Renal cortex interstitium (tissue), 11 donors: ENCODE data around the gene SH3BGRL3. TPM values are rescaled to one million over a fixed set of nuclear protein-coding genes. Genes with fewer than 3 reads are reported as not detected.
"Not testable (repeated sequence)": the region's sequence is repeated elsewhere in the genome, so short reads cannot be mapped to it uniquely, and the experiment has no call there.

Source experiments
- DNase-seq, 11 donors: peaks; one replicate each; pipeline ENCODE4 v3.0.0-alpha.2; 2013; ENCODE audit warnings: low read depth in 9 of 11, low spot score in 4 of 11; ENCODE audit errors: extremely low read depth in 1 of 11
- polyA plus RNA-seq, 3 donors: library from polyadenylated mRNA; unstranded; fragments of 120-200 nt; gene quantifications; one replicate each; pipeline ENCODE4 v1.2.1, GENCODE V29; 2013; ENCODE audit not compliant: insufficient read length in 3 of 3

SH3BGRL3 gene
- polyA plus RNA-seq, 3 donors: 84.9 to 107 (median 90.4) TPM

GRCh38 chr1:26285366-26286063 lies 5.6 kb downstream of the SH3BGRL3 start:
- DNase-seq: no peak

- DNase-seq: no peak
These were observed 6.2 kb downstream of the SH3BGRL3 start for GRCh38 chr1:26286064-26286416.

DNA sequence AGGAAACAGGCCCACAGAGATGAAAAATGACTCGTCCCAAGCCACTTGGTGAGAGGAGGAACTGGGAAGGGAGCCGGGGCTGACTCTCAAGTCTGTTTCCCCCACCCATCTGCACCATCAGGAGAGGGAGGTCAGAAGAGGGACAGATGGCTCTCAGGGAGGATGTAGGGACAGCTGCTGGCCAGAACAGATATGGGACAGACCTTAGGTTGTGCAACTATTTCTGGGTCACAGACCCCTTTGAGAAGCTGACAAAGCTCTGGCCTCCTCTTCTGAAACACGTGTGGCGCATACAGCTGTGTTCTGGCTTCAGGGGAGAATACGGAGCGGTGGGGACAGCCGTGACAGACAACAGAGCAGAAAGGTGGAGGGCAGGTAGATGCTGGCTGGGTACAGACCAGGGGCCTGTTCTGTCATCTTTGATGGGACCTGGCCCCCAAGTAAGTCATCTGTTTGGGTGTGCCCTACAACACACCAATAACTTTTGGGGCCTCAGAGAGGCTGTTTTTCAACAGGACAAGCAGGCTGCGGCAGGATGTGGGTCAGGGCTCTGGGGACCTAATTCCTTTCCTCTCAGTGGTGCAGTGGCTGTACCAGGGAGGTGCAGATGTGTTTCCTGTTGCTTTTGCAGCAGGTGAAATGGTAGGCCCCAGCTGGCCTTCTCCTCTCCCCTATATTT lies 7.3 kb downstream of the SH3BGRL3 start:
- no peak for DNase-seq

DNA sequence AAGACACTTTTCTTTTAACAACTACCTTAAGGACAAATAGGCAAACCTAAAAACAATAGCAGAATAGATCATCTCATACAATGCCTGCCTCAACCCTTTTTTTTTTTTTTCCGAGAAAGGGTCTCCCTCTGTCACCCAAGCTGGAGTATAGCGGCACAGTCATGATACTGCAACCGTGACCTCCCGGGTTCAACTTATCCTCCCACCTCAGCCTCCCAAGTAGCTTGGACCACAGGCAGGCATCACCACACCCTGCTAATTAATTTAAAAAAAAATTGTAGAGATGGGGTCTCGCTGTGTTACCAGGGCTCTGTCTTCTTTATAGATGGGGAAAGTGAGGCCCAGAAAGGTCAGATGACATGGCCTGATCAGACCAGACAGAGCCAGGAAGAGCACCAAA lies 7.9 kb downstream of the SH3BGRL3 start:
- DNase-seq: no peak

DNA sequence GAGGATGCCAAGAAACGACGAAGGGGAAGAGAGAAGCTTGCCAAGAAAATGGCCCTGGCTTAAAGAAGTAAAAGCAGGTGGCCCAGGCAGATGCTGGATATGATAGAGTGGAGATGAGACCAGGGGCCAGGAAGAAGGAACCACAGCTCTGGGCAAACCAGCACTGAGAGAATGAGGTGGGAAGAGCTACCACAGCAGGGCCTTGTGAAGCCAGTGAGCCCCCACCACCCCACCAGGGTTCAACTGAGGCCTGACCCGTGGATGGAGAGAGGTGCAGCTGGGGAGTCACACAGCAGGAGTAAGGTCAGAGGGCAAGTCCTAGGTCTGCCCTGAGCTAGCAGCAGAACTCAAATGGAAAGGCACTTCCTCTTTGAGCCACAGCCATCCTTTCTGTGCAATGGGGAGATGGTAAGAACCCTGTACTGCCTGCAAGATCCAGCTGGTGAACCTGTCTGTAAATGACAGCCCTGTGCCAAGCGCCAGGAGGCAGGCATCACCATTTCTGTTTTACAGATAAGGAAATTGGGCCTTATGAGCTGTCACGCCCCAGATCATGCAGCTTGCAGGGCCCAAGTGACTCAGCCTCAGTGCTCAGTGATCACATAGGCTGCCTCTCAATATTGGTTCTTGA lies 8.5 kb downstream of the SH3BGRL3 start:
- no peak for DNase-seq

DNA sequence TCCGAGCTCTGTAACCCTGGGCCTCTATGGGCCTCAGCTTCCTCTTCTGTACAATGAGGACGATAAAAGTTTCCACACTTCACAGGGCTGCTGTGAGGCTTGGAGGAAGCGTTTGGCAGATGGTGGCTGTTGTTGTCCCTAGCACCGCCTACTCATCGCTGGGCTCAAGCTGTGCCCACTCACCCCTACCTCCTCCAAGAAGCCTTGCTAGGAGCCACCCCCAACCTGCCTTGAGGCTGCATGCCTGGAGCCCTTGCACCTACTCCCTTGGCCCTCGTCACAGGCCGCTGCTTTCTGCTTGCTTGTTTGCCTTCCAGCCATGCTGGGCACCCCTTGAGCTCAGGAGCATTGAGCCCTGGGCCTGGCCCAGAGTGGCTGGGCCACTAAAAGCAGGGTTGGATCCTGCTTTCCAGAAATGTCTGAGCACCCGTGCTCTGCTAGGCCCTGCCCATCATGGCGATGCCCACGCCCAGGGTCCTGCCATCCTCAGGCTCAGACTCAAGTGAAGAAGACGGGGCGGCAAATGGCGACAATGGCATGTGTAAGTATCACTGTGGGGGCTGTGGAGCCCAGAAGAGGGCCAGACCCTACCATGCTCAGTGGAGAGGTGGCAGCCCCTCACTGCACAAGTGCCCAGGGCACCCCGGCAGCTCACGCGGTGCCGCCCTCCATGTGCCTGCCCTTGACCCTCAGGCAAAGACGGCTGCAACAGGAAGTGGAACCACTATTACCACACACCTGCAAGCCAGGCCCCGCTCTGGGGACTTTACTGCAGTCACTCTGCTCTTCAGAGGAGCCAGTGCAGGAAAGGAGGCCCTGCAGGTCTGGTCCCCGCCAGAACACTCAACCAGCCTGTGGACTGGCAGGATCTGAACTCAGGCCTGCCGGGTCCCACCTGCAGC lies 9.5 kb downstream of the SH3BGRL3 start:
- DNase-seq: no peak

DNA sequence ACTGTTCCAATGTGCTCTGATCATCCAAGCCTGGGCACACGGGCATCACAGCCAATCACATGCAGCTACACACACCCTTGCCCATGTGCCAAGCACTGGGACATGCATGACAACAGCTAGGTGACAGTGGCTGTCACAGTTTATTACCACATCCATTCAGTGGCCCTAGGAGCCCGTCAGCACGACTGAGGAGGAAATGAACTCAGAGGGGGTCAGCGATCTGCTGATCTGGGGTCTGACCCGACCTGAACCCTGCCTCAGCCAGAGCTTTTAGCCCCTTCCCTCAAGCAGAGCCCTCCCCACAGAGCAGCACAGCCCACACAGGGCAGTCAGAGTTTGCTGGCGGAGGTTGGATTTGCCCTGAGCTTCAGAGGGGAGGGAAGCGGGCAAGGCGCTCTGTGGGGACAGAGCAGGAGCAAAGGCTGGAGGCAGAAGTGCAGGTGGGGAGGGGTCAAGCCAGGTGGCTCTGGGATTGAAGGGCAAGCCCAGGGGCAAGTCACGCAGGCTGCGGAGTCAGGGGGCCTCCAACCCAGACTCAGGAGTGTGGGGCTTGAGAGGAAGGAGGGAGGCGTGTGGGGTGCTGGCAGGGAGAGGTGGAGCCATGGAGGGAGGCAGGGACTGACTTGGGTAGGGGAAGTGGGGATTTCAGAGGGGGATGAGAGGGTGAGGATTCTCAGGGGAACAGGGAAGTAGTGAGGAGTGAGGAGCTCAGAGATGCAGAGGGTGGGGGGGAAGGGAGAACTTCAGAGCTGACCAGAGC lies 10.4 kb downstream of the SH3BGRL3 start:
- no peak for DNase-seq

DNA sequence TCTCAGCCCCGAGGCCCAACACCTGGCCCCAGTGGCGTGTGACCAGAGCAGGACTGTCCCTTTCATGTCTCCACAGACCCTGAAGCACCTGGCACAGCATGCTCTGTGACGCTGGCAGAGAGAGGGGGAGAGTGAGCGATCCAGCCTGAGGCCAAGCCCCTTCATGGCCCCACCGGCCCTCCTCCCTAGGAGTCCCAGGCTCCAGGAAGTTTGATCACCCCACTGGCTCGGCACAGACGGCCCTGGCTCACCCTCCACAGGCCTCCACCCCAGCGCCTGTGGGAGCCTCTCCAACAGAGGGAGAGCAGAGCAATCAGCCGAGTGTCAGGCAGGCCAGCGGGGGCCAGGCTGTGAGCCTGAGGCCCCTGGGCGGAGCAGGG lies 11.0 kb downstream of the SH3BGRL3 start:
- no peak for DNase-seq

- DNase-seq: no peak
These were observed 11.5 kb downstream of the SH3BGRL3 start for GRCh38 chr1:26291433-26291832.

GRCh38 chr1:26291939-26292338 lies 12.1 kb downstream of the SH3BGRL3 start:
- no peak for DNase-seq

GRCh38 chr1:26292735-26293134 lies 12.8 kb downstream of the SH3BGRL3 start:
- not testable (repeated sequence) for DNase-seq

- DNase-seq: no peak
These were observed 14.1 kb downstream of the SH3BGRL3 start for GRCh38 chr1:26293911-26294463.

DNA sequence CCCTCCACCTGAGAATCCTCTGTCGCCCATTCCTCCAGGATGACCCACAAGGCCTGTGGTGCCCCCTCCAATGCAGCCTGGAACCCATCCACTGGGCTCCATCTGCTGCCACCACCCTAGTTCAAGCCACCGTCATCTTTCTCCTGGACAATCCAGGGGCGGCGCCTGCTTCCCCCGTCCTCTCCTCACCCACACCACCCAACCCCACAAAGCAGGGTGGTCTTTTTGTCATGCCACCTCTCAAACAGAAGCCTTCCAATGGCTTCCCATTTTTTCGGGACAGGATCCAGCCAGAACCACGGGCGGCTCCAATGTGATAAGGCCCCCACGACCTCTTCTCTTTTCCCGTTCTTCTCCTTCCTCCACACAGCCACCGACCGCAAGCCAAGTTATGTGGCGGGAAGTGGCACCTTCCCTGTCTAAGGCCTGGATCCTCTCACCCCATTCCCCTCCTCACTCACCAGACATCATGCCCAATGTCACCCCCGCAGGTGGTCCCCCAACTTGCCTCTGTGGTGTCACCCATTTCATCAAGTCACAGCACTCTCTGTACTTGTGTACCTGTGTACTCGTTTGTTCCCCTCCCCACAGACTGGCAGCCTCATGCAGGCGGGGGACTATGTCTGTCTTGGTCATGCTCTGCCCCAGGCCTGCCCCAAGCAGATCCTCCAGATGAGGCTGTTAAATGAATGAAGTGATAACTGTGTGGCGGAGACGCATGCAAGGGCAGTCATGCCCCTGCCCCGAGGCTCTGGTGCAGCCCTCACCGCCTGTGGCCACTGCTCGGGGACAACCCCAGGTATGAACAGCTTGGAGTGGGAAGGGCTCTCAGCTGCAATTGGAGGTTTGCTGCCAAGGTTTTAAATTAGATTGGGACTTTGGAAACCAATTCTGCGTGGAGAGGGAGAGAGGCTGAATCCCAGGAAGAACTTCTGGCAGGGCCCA lies 15.6 kb downstream of the SH3BGRL3 start:
- DNase-seq: no peak

GRCh38 chr1:26296340-26297056 lies 16.6 kb downstream of the SH3BGRL3 start:
- no peak for DNase-seq

GRCh38 chr1:26297057-26297790 lies 17.3 kb downstream of the SH3BGRL3 start:
- DNase-seq: no peak

DNA sequence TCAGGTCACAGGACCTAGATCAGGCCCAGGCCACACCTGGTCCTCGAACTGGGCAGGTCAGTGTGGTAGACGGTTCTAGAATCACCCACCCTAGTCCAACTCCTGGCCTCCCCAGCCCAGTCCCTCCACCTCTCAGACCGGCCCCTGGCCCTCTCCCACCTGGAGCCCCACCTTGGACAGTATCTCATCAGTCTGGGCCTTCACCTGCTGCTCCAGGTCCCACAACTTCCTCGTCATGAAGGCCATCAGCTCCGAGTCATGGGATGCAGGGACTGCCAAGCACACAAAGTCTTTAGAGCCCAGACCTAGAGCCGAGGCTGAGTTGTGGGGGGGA lies 17.9 kb downstream of the SH3BGRL3 start:
- DNase-seq: no peak
